Cardiac fibroblast (primary cell): ENCODE measurements around the gene EDC3.
A peak's percentile ranks its signal among the peaks of the same experiment; 100 is the strongest.

Experiments used
- DNase-seq, 2 donors: peaks; one replicate each; pipeline versions ENCODE4 v3.0.0 to v3.0.0-alpha.2; 2010; ENCODE audit warnings: low read depth in 2 of 2
- H3K4me3 ChIP-seq, 2 donors: replicated peaks in 1 of 2; 1 replicate in 1 of 2; 2 replicates in 1 of 2; pipeline ENCODE4 v1.5.1; 2011; ENCODE audit warnings: low read depth in 2 of 2, low read length in 2 of 2, mild to moderate bottlenecking in 2 of 2, moderate library complexity in 1 of 2
- CTCF ChIP-seq: IDR thresholded peaks from one replicate; pipeline ENCODE4 v1.5.1; 2011; ENCODE audit warnings: low read depth, mild to moderate bottlenecking, low read length, inconsistent platforms

Gene EDC3

GRCh38 chr15:74625693-74626092 lies 70.1 kb downstream of the EDC3 start:
- TF ChIP-seq CTCF = no peak
- DNase-seq = no peak
- H3K4me3 ChIP-seq = no peak overlapping the region

GRCh38 chr15:74624020-74624602 lies 71.7 kb downstream of the EDC3 start:
- no peak for TF ChIP-seq CTCF

GRCh38 chr15:74622758-74623157 lies 73.1 kb downstream of the EDC3 start:
- DNase-seq = no peak
- no peak overlapping the region for H3K4me3 ChIP-seq
- TF ChIP-seq CTCF = no peak

More at GRCh38 chr15:74624020-74624602, 71.7 kb downstream of the EDC3 start:
- DNase-seq = no peak
- no peak overlapping the region for H3K4me3 ChIP-seq

GRCh38 chr15:74621936-74622335 lies 73.9 kb downstream of the EDC3 start:
- no peak for DNase-seq
- no peak for TF ChIP-seq CTCF
- no peak overlapping the region for H3K4me3 ChIP-seq

- no peak for DNase-seq
- TF ChIP-seq CTCF = no peak
- no peak overlapping the region for H3K4me3 ChIP-seq
Measured at GRCh38 chr15:74621546-74621920, 74.3 kb downstream of the EDC3 start.

GRCh38 chr15:74620636-74621545 lies 74.9 kb downstream of the EDC3 start:
- DNase-seq = peak; percentile 77 to 80
- no peak overlapping the region for H3K4me3 ChIP-seq
- peak; percentile 97 for TF ChIP-seq CTCF
